ENCODE data around the gene ITGB8.
"Not testable (repeated sequence)": the region's sequence is repeated elsewhere in the genome, so short reads cannot be mapped to it uniquely, and the experiment has no call there.

The ITGB8 gene

GRCh38 chr7:20381406-20382034, 50.8 kb downstream of the ITGB8 start:
- Histone ChIP-seq H3K36me3 (ENCODE audit: control insufficient read depth, insufficient read depth, low read length) (no peaks in the 10 kb centered on the region), H4K8ac (ENCODE audit: low read depth, low read length) (no peak overlapping the region), H4K5ac (ENCODE audit: low read length) (no peak overlapping the region), H3K27ac (ENCODE audit: low read depth, low read length) (no peak overlapping the region), H3K9ac (ENCODE audit: low read length) (no peak overlapping the region), H3K79me2 (ENCODE audit: control insufficient read depth, insufficient read depth, low read length) (no peaks in the 10 kb centered on the region), H3K4me3 (ENCODE audit: low read length) (no peak overlapping the region), H3K4ac (ENCODE audit: low read depth, low read length) (no peak overlapping the region), H3K23ac (ENCODE audit: low read length) (no peak overlapping the region), H3K4me2 (ENCODE audit: low read length) (no peak overlapping the region), H3K56ac (ENCODE audit: low read length) (no peak overlapping the region), H3K18ac (ENCODE audit: low read length) (no peak overlapping the region), H3K27me3 (ENCODE audit: insufficient read depth, low read length, poor library complexity) (no peaks in the 10 kb centered on the region), H2BK5ac (ENCODE audit: low read length) (no peak overlapping the region), H2AK5ac (ENCODE audit: low read length) (no peak overlapping the region), H2BK15ac (replicated peaks; ENCODE audit: low read depth) (no peak overlapping the region), H2BK120ac (ENCODE audit: low read depth, low read length) (no peak overlapping the region), H3K79me1 (ENCODE audit: low read length) (no peaks in the 10 kb centered on the region), H3K4me1 (ENCODE audit: control insufficient read depth, low read depth, low read length) (no peaks in the 10 kb centered on the region)
- no CpG with 5 or more reads among the region's 17 CpGs for WGBS (ENCODE audit: extremely low coverage, insufficient coverage, low lambda C conversion rate)
- DNase-seq: no peak

DNA sequence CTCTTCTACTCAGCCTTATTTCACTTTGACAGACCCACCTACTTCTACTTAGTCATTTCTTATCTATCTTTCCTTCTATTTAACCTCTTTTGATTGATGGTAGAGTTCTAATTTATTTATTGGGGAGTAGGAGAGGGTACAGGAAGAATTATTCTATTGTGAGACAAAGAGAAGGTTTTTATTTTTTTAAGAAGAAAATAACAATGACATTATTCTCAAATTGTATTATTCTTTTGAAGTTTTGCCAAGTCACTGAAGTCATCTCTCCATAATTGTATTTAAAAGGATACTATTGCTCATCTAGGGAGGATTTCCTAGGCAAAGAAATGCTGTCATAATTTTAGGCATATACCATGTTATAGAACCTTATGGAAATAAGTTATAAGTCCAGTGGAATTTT, 52.7 kb downstream of the ITGB8 start:
- Histone ChIP-seq H3K79me2 (ENCODE audit: control insufficient read depth, insufficient read depth, low read length) (no peaks in the 10 kb centered on the region), H3K4me3 (ENCODE audit: low read length) (no peak overlapping the region), H3K27ac (ENCODE audit: low read depth, low read length) (no peak overlapping the region), H3K9ac (ENCODE audit: low read length) (no peak overlapping the region), H2BK5ac (ENCODE audit: low read length) (no peak overlapping the region), H4K5ac (ENCODE audit: low read length) (no peak overlapping the region), H3K23ac (ENCODE audit: low read length) (no peak overlapping the region), H4K8ac (ENCODE audit: low read depth, low read length) (no peak overlapping the region), H3K79me1 (ENCODE audit: low read length) (no peaks in the 10 kb centered on the region), H2AK5ac (ENCODE audit: low read length) (no peak overlapping the region), H3K18ac (ENCODE audit: low read length) (no peak overlapping the region), H3K4me1 (ENCODE audit: control insufficient read depth, low read depth, low read length) (no peaks in the 10 kb centered on the region), H2BK120ac (ENCODE audit: low read depth, low read length) (no peak overlapping the region), H3K4ac (ENCODE audit: low read depth, low read length) (no peak overlapping the region), H3K4me2 (ENCODE audit: low read length) (no peak overlapping the region), H3K27me3 (ENCODE audit: insufficient read depth, low read length, poor library complexity) (no peaks in the 10 kb centered on the region), H2BK15ac (replicated peaks; ENCODE audit: low read depth) (no peak overlapping the region), H3K36me3 (ENCODE audit: control insufficient read depth, insufficient read depth, low read length) (no peaks in the 10 kb centered on the region), H3K56ac (ENCODE audit: low read length) (no peak overlapping the region)
- DNase-seq: no peak

DNA sequence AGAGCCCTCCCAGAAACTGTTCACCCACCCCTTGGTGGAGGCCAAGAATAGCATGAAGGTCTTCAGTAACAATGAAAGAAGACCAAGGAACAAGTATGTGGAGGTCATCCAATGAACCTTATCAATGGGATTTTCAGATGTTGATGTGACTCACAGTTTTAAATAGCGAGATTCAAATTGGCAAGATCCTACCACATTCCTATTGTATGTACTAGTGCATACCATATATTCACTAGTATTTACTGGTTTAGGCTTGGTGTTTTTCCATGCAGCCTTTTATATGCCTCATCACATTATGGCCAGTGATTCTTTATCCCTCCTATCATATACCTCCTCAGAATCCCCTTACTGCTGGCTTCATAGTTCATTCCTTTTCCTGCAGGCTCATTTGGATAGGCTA, 54.4 kb downstream of the ITGB8 start:
- H3K18ac ChIP-seq (ENCODE audit: low read length): no peak overlapping the region
- no peak overlapping the region for H4K5ac ChIP-seq (ENCODE audit: low read length)
- no peak overlapping the region for H3K27ac ChIP-seq (ENCODE audit: low read depth, low read length)
- H2AK5ac ChIP-seq (ENCODE audit: low read length): no peak overlapping the region
- no peak overlapping the region for H3K4me2 ChIP-seq (ENCODE audit: low read length)
- no peak overlapping the region for H2BK120ac ChIP-seq (ENCODE audit: low read depth, low read length)
- no peak overlapping the region for H3K4ac ChIP-seq (ENCODE audit: low read depth, low read length)
- no peaks in the 10 kb centered on the region for H3K4me1 ChIP-seq (ENCODE audit: control insufficient read depth, low read depth, low read length)
- no peak overlapping the region for H3K4me3 ChIP-seq (ENCODE audit: low read length)
- no peaks in the 10 kb centered on the region for H3K79me2 ChIP-seq (ENCODE audit: control insufficient read depth, insufficient read depth, low read length)
- WGBS (ENCODE audit: extremely low coverage, insufficient coverage, low lambda C conversion rate): no CpG with 5 or more reads among the region's 1 CpG
- no peaks in the 10 kb centered on the region for H3K36me3 ChIP-seq (ENCODE audit: control insufficient read depth, insufficient read depth, low read length)
- H3K23ac ChIP-seq (ENCODE audit: low read length): no peak overlapping the region
- H3K79me1 ChIP-seq (ENCODE audit: low read length): no peaks in the 10 kb centered on the region
- no peak overlapping the region for H2BK15ac ChIP-seq (replicated peaks; ENCODE audit: low read depth)
- no peak overlapping the region for H3K56ac ChIP-seq (ENCODE audit: low read length)
- no peak overlapping the region for H2BK5ac ChIP-seq (ENCODE audit: low read length)
- no peak overlapping the region for H3K9ac ChIP-seq (ENCODE audit: low read length)
- H4K8ac ChIP-seq (ENCODE audit: low read depth, low read length): no peak overlapping the region
- H3K27me3 ChIP-seq (ENCODE audit: insufficient read depth, low read length, poor library complexity): no peaks in the 10 kb centered on the region
- peak; percentile 4 for DNase-seq

GRCh38 chr7:20388084-20388483, 57.4 kb downstream of the ITGB8 start:
- H3K36me3 ChIP-seq (ENCODE audit: control insufficient read depth, insufficient read depth, low read length): no peaks in the 10 kb centered on the region
- H2BK15ac ChIP-seq (replicated peaks; ENCODE audit: low read depth): no peak overlapping the region
- no CpG with 5 or more reads among the region's 1 CpG for WGBS (ENCODE audit: extremely low coverage, insufficient coverage, low lambda C conversion rate)

GRCh38 chr7:20389192-20389591, 58.5 kb downstream of the ITGB8 start:
- H3K36me3 ChIP-seq (ENCODE audit: control insufficient read depth, insufficient read depth, low read length); H3K27me3 ChIP-seq (ENCODE audit: insufficient read depth, low read length, poor library complexity); H2BK15ac ChIP-seq (replicated peaks; ENCODE audit: low read depth); H4K8ac ChIP-seq (ENCODE audit: low read depth, low read length); H2BK120ac ChIP-seq (ENCODE audit: low read depth, low read length); H3K4me3 ChIP-seq (ENCODE audit: low read length); H3K23ac ChIP-seq (ENCODE audit: low read length); DNase-seq; H3K79me2 ChIP-seq (ENCODE audit: control insufficient read depth, insufficient read depth, low read length); H3K9ac ChIP-seq (ENCODE audit: low read length); H3K4me2 ChIP-seq (ENCODE audit: low read length); H3K79me1 ChIP-seq (ENCODE audit: low read length); H3K56ac ChIP-seq (ENCODE audit: low read length); H3K4ac ChIP-seq (ENCODE audit: low read depth, low read length); H2AK5ac ChIP-seq (ENCODE audit: low read length); H3K4me1 ChIP-seq (ENCODE audit: control insufficient read depth, low read depth, low read length); H2BK5ac ChIP-seq (ENCODE audit: low read length); H3K18ac ChIP-seq (ENCODE audit: low read length); H4K5ac ChIP-seq (ENCODE audit: low read length); H3K27ac ChIP-seq (ENCODE audit: low read depth, low read length): not testable (repeated sequence)
- no CpG with 5 or more reads among the region's 2 CpGs for WGBS (ENCODE audit: extremely low coverage, insufficient coverage, low lambda C conversion rate)

More at GRCh38 chr7:20388084-20388483, 57.4 kb downstream of the ITGB8 start:
- no peak overlapping the region for H3K4me2 ChIP-seq (ENCODE audit: low read length)
- H2AK5ac ChIP-seq (ENCODE audit: low read length): no peak overlapping the region
- H3K18ac ChIP-seq (ENCODE audit: low read length): no peak overlapping the region
- no peaks in the 10 kb centered on the region for H3K4me1 ChIP-seq (ENCODE audit: control insufficient read depth, low read depth, low read length)
- H2BK120ac ChIP-seq (ENCODE audit: low read depth, low read length): no peak overlapping the region
- H2BK5ac ChIP-seq (ENCODE audit: low read length): no peak overlapping the region
- H4K8ac ChIP-seq (ENCODE audit: low read depth, low read length): no peak overlapping the region
- no peaks in the 10 kb centered on the region for H3K79me2 ChIP-seq (ENCODE audit: control insufficient read depth, insufficient read depth, low read length)
- no peak overlapping the region for H3K23ac ChIP-seq (ENCODE audit: low read length)
- H3K56ac ChIP-seq (ENCODE audit: low read length): no peak overlapping the region
- no peak for DNase-seq
- no peak overlapping the region for H4K5ac ChIP-seq (ENCODE audit: low read length)
- no peak overlapping the region for H3K4me3 ChIP-seq (ENCODE audit: low read length)
- no peak overlapping the region for H3K9ac ChIP-seq (ENCODE audit: low read length)
- H3K27ac ChIP-seq (ENCODE audit: low read depth, low read length): no peak overlapping the region
- no peak overlapping the region for H3K4ac ChIP-seq (ENCODE audit: low read depth, low read length)
- no peaks in the 10 kb centered on the region for H3K27me3 ChIP-seq (ENCODE audit: insufficient read depth, low read length, poor library complexity)
- H3K79me1 ChIP-seq (ENCODE audit: low read length): no peaks in the 10 kb centered on the region

DNA sequence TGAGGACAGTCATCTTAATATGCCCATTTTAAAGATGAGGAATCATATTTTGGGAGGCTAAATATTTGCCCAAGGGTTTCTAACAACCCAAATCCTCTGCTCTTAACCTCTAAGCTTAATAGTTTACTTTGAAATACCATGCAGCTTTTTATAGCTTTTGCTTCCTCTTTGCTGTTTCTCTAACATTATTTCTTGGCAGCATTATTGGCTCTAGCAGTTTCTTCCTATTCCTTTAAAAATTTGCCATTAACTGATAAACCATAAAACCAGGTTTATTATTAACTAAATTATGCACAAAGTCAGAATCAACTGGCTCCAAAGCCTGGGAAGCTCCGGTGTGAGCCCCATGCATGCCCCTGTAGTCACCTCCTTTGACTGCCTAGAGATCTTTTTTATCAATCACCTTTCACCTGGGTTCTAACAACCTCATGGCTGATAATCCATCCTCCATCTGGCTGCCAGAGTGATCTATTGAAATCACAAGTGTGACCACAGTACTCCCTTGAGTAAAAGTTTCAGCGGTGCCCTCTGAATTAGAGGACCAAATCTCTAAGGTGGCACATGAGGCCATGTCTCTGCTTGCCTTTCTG, 62.4 kb downstream of the ITGB8 start:
- Histone ChIP-seq H3K4me1 (ENCODE audit: control insufficient read depth, low read depth, low read length) (no peaks in the 10 kb centered on the region), H2BK120ac (ENCODE audit: low read depth, low read length) (no peak overlapping the region), H3K18ac (ENCODE audit: low read length) (no peak overlapping the region), H3K23ac (ENCODE audit: low read length) (no peak overlapping the region), H2BK5ac (ENCODE audit: low read length) (no peak overlapping the region), H3K56ac (ENCODE audit: low read length) (no peak overlapping the region), H3K36me3 (ENCODE audit: control insufficient read depth, insufficient read depth, low read length) (no peaks in the 10 kb centered on the region), H3K4me3 (ENCODE audit: low read length) (no peak overlapping the region), H3K4ac (ENCODE audit: low read depth, low read length) (no peak overlapping the region), H3K4me2 (ENCODE audit: low read length) (no peak overlapping the region), H4K8ac (ENCODE audit: low read depth, low read length) (no peak overlapping the region), H2BK15ac (replicated peaks; ENCODE audit: low read depth) (no peak overlapping the region), H3K79me2 (ENCODE audit: control insufficient read depth, insufficient read depth, low read length) (no peaks in the 10 kb centered on the region), H3K79me1 (ENCODE audit: low read length) (no peaks in the 10 kb centered on the region), H3K27me3 (ENCODE audit: insufficient read depth, low read length, poor library complexity) (no peaks in the 10 kb centered on the region), H3K27ac (ENCODE audit: low read depth, low read length) (no peak overlapping the region), H3K9ac (ENCODE audit: low read length) (no peak overlapping the region), H4K5ac (ENCODE audit: low read length) (no peak overlapping the region), H2AK5ac (ENCODE audit: low read length) (no peak overlapping the region)
- no CpG with 5 or more reads among the region's 2 CpGs for WGBS (ENCODE audit: extremely low coverage, insufficient coverage, low lambda C conversion rate)
- DNase-seq: no peak
